H1 (cell line): ENCODE data around the gene BAZ1B. TPM values are rescaled to one million over a fixed set of nuclear protein-coding genes. Genes with fewer than 3 reads are reported as not detected.

Experiments
- CHD7 ChIP-seq: fragments of 300-600 bp; sonication (generic); IDR thresholded peaks from 2 replicates; pipeline ENCODE4 v1.7.1; 2012; ENCODE audit warnings: low read length, moderate library complexity, mild to moderate bottlenecking, inconsistent platforms; ENCODE audit not compliant: insufficient replicate concordance
- HDAC6 ChIP-seq: IDR thresholded peaks from one replicate; pipeline ENCODE4 v1.7.1; 2012; ENCODE audit warnings: low read depth, mild to moderate bottlenecking, inconsistent platforms, low read length, moderate library complexity
- JUND ChIP-seq: IDR thresholded peaks from 2 replicates; pipeline ENCODE4 v1.6.1; 2011; ENCODE audit warnings: mild to moderate bottlenecking, improper control_type of control experiment, low read length
- TEAD4 ChIP-seq: IDR thresholded peaks from 2 replicates; pipeline ENCODE4 v1.6.1; 2012; ENCODE audit warnings: low read depth, low read length, inconsistent platforms, mixed read lengths
- polyA plus RNA-seq, 7 experiments: library from polyadenylated mRNA; depleted of rRNA in 3 of 7; stranded (reverse) in 5 of 7; unstranded in 2 of 7; fragments of >200 nt in 5 of 7; fragments of 200-250 nt in 2 of 7; gene quantifications; 1 replicate in 5 of 7; 2 replicates in 1 of 7; 4 replicates in 1 of 7; pipeline versions ENCODE4 v1.2.1 to v1.2.3, GENCODE V29; 2011 to 2013; ENCODE audit warnings: missing spikeins in 2 of 7, mixed read lengths in 2 of 7
- total RNA-seq: library from RNA; stranded (reverse); fragmentation: NEBNext Ultra II Directional; extraction: Animal tissue kit (Norgen Biotek cat#: 25700); gene quantifications from 2 replicates; pipeline ENCODE4 v1.2.1, GENCODE V29; 2021

The BAZ1B gene
- total and polyA plus RNA-seq, 2 of the 8 experiments (the other 6 are each of a cell fraction or from before 2014, with no cell fraction given): 21.0 to 86.8 TPM

GRCh38 chr7:73509463-73509862 is 12.6 kb downstream of the BAZ1B start (continued):
- TF ChIP-seq TEAD4 (no peak), HDAC6 (no peak), CHD7 (no peak), JUND (no peak)
